Fibroblast of pulmonary artery (primary cell): ENCODE measurements around the gene KPNA4.
A peak's percentile ranks its signal among the peaks of the same experiment; 100 is the strongest.

Experiments
- DNase-seq: peaks from one replicate; pipeline ENCODE4 v3.0.0-alpha.2; 2010; ENCODE audit warnings: low read depth
- H3K4me3 ChIP-seq: replicated peaks from 2 replicates; pipeline ENCODE4 v1.5.1; 2011; ENCODE audit warnings: low read depth, mild to moderate bottlenecking, control low read depth, low read length, moderate library complexity
- TF ChIP-seq, protein P1 (sequence below): IDR thresholded peaks from 2 replicates; pipeline ENCODE4 v1.5.1; 2011; ENCODE audit warnings: mild to moderate bottlenecking, control low read depth, low read length, inconsistent platforms; ENCODE audit errors: missing control alignments

The KPNA4 gene

GRCh38 chr3:160479376-160479775 lies 86.0 kb downstream of the KPNA4 start:
- no peak overlapping the region for H3K4me3 ChIP-seq
- no peak for DNase-seq

GRCh38 chr3:160478338-160478737 lies 87.0 kb downstream of the KPNA4 start:
- no peak overlapping the region for H3K4me3 ChIP-seq
- TF ChIP-seq, protein P1, sequence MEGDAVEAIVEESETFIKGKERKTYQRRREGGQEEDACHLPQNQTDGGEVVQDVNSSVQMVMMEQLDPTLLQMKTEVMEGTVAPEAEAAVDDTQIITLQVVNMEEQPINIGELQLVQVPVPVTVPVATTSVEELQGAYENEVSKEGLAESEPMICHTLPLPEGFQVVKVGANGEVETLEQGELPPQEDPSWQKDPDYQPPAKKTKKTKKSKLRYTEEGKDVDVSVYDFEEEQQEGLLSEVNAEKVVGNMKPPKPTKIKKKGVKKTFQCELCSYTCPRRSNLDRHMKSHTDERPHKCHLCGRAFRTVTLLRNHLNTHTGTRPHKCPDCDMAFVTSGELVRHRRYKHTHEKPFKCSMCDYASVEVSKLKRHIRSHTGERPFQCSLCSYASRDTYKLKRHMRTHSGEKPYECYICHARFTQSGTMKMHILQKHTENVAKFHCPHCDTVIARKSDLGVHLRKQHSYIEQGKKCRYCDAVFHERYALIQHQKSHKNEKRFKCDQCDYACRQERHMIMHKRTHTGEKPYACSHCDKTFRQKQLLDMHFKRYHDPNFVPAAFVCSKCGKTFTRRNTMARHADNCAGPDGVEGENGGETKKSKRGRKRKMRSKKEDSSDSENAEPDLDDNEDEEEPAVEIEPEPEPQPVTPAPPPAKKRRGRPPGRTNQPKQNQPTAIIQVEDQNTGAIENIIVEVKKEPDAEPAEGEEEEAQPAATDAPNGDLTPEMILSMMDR, result no peak
- peak; percentile 25 for DNase-seq

More at GRCh38 chr3:160479376-160479775, 86.0 kb downstream of the KPNA4 start:
- TF ChIP-seq, protein P1, result no peak

DNA sequence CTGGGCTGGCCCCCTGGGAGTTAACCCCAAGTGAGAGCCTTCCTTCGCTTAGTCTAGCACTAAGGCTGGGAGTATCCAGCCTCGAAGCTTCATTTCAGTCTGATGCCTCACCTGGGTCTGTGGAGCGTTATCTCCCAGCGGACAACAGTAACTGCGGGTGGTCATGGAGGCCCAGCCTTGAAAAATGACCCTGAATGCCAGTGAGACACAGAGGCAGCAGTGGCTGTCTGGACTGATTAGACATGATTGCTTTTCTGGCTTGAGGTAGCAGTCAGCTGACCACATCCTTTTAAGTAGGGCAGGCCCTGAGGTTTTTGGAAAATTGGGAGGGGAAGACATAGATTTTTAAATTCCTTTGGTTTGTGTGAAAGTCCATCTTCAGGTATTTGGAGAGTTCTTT lies 87.6 kb downstream of the KPNA4 start:
- no peak for DNase-seq

DNA sequence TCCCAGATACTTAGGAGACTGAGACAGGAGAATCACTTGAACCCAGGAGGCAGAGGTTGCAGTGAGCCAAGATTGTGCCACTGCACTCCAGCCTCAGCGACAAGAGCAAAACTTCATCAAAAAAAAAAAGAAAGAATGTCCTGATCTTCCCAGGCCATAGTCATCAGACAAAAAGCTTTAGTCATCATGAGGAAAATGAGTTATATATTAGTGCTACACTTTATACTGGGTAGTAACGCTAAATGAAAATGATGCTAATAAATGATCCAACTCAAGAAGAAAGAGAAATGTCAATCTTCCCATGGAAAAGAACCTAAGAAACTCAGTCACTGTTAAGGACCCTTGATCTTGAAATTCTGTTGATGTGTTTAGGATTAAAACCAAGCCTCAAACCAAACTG lies 89.5 kb downstream of the KPNA4 start:
- DNase-seq, result no peak
- no peak overlapping the region for H3K4me3 ChIP-seq
- TF ChIP-seq, protein P1, result no peak

More for the DNA sequence above, 87.6 kb downstream of the KPNA4 start:
- TF ChIP-seq, protein P1, result no peak
- no peak overlapping the region for H3K4me3 ChIP-seq

DNA sequence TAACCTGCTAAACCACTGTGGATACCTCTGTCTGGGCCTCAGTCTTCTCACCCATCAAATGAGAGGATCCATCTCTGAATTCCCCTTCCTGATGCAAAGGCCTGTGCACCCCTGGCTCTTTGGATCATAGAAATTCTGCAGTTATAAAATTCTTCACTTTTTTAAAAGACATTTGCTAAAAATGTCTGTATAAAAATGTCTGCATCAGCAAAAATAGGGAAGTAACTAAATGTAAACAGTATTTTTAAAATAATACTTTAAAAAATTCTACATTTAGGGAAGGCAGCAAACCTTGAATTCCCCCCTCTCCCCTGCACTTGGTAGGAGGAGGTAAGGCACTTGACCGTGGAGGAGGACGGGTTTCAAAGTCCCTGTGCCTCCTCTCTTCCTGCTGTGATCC lies 90.2 kb downstream of the KPNA4 start:
- DNase-seq, result no peak
- H3K4me3 ChIP-seq, result no peak overlapping the region
- TF ChIP-seq, protein P1, result no peak

- H3K4me3 ChIP-seq, result no peak overlapping the region
- TF ChIP-seq, protein P1, result no peak
- no peak for DNase-seq
Measured at GRCh38 chr3:160474416-160474838, 90.9 kb downstream of the KPNA4 start.

- no peak overlapping the region for H3K4me3 ChIP-seq
- DNase-seq, result peak; percentile 82
- TF ChIP-seq, protein P1, result no peak
Measured at GRCh38 chr3:160473978-160474377, 91.4 kb downstream of the KPNA4 start.
